Neuronal stem cell (in vitro differentiated cells): Measurements from ENCODE around the gene ETV2.
A peak's percentile ranks its signal among the peaks of the same experiment; 100 is the strongest.

Source experiments
- DNase-seq: peaks from one replicate; pipeline ENCODE4 v3.0.0-alpha.2; 2013; ENCODE audit warnings: low spot score
- H2AFZ ChIP-seq: one replicate; pipeline ENCODE4 v1.6.1; 2013; ENCODE audit warnings: mild to moderate bottlenecking, low read length, inconsistent platforms
- H2AK5ac ChIP-seq: 2 replicates; pipeline ENCODE4 v1.6.1; 2013; ENCODE audit warnings: low read depth, mild to moderate bottlenecking, inconsistent platforms, low read length, moderate library complexity, mixed read lengths
- H2BK120ac ChIP-seq: 2 replicates; pipeline ENCODE4 v1.6.1; 2013; ENCODE audit warnings: low read depth, mild to moderate bottlenecking, inconsistent platforms, low read length, moderate library complexity, mixed read lengths
- H2BK12ac ChIP-seq: one replicate; pipeline ENCODE4 v1.6.1; 2013; ENCODE audit warnings: low read length, inconsistent platforms
- H2BK15ac ChIP-seq: 2 replicates; pipeline ENCODE4 v1.6.1; 2013; ENCODE audit warnings: mild to moderate bottlenecking, low read length, inconsistent platforms, mixed read lengths
- H2BK5ac ChIP-seq: one replicate; pipeline ENCODE4 v1.6.1; 2013; ENCODE audit warnings: inconsistent platforms, mild to moderate bottlenecking, low read length, moderate library complexity
- H3K14ac ChIP-seq: one replicate; pipeline ENCODE4 v1.6.1; 2013; ENCODE audit warnings: low read length, inconsistent platforms
- H3K18ac ChIP-seq: 2 replicates; pipeline ENCODE4 v1.6.1; 2013; ENCODE audit warnings: low read length, inconsistent platforms
- H3K23ac ChIP-seq: 2 replicates; pipeline ENCODE4 v1.6.1; 2013; ENCODE audit warnings: low read depth, mild to moderate bottlenecking, mixed read lengths, low read length, inconsistent platforms; ENCODE audit not compliant: poor library complexity
- H3K27ac ChIP-seq: replicated peaks from 3 replicates; pipeline ENCODE4 v1.5.1; 2013; ENCODE audit warnings: low read length, inconsistent platforms
- H3K27me3 ChIP-seq, 3 experiments: 2 replicates each; pipeline ENCODE4 v1.6.1; 2013; ENCODE audit warnings: low read length in 3 of 3, mild to moderate bottlenecking in 2 of 3, inconsistent platforms in 1 of 3, low read depth in 1 of 3, mixed read lengths in 1 of 3, moderate library complexity in 1 of 3; ENCODE audit not compliant: control insufficient read depth in 3 of 3, insufficient read depth in 3 of 3
- H3K36me3 ChIP-seq, 2 donors: replicated peaks in 1 of 2; 2 replicates each; pipeline ENCODE4 v1.6.1; 2013; ENCODE audit warnings: low read length in 2 of 2; ENCODE audit not compliant: control insufficient read depth in 2 of 2, insufficient read depth in 2 of 2
- H3K4ac ChIP-seq: 2 replicates; pipeline ENCODE4 v1.6.1; 2013; ENCODE audit warnings: inconsistent platforms, mild to moderate bottlenecking, low read length, moderate library complexity
- H3K4me1 ChIP-seq, 2 donors: 1 replicate in 1 of 2; 2 replicates in 1 of 2; pipeline ENCODE4 v1.6.1; 2013; ENCODE audit warnings: low read length in 2 of 2, low read depth in 1 of 2; ENCODE audit not compliant: control insufficient read depth in 2 of 2, insufficient read depth in 1 of 2
- H3K4me2 ChIP-seq: one replicate; pipeline ENCODE4 v1.6.1; 2013; ENCODE audit warnings: mild to moderate bottlenecking, low read length, inconsistent platforms; ENCODE audit not compliant: insufficient read depth, poor library complexity, severe bottlenecking
- H3K4me3 ChIP-seq, 2 donors: 2 replicates each; pipeline ENCODE4 v1.5.1; 2013; ENCODE audit warnings: low read length in 2 of 2, mild to moderate bottlenecking in 2 of 2, inconsistent platforms in 1 of 2, moderate library complexity in 1 of 2
- H3K79me1 ChIP-seq: one replicate; pipeline ENCODE4 v1.6.1; 2013; ENCODE audit warnings: low read depth, mild to moderate bottlenecking, inconsistent platforms, low read length, moderate library complexity
- H3K9ac ChIP-seq: one replicate; pipeline ENCODE4 v1.6.1; 2013; ENCODE audit warnings: mild to moderate bottlenecking, low read depth, low read length, inconsistent platforms; ENCODE audit not compliant: poor library complexity
- H3K9me3 ChIP-seq, 2 donors: replicated peaks in 1 of 2; 2 replicates each; pipeline versions ENCODE3 to v1.6.1; 2013; ENCODE audit warnings: low read length in 2 of 2, mild to moderate bottlenecking in 2 of 2, inconsistent platforms in 1 of 2, low read depth in 1 of 2, mixed read lengths in 1 of 2, moderate library complexity in 1 of 2; ENCODE audit not compliant: control insufficient read depth in 2 of 2, insufficient read depth in 1 of 2
- H4K8ac ChIP-seq: one replicate; pipeline ENCODE4 v1.6.1; 2013; ENCODE audit warnings: low read depth, mild to moderate bottlenecking, inconsistent platforms, low read length, moderate library complexity
- H4K91ac ChIP-seq: one replicate; pipeline ENCODE4 v1.6.1; 2013; ENCODE audit warnings: low read length, low read depth, mild to moderate bottlenecking, inconsistent platforms; ENCODE audit not compliant: poor library complexity
- WGBS, 2 donors: extraction: QIAGEN DNeasy Blood & Tissue Kit; methylation state at CpG; one replicate each; pipeline ENCODE4 v1.1.7; 2013; ENCODE audit warnings: missing lambda C conversion rate in 2 of 2, mixed read lengths in 1 of 2; ENCODE audit not compliant: insufficient read length in 2 of 2, insufficient replicate concordance in 1 of 2; ENCODE audit errors: extremely low coverage in 2 of 2; 5-methylcytosine and 5-hydroxymethylcytosine counted together

The ETV2 gene

GRCh38 chr19:35607661-35608060 lies 33.9 kb upstream of the ETV2 start:
- Histone ChIP-seq H3K23ac (no peak overlapping the region), H3K4ac (no peak overlapping the region), H3K9me3 (peaks cover 0 to 3% of the 10 kb centered on the region in 2 donors), H2AFZ (no peak overlapping the region), H3K18ac (no peak overlapping the region), H2BK5ac (no peak overlapping the region), H3K4me1 (no peaks in the 10 kb centered on the region), H2BK120ac (no peak overlapping the region), H4K91ac (no peak overlapping the region), H3K27me3 (peaks cover 0 to 2% (median 0%) of the 10 kb centered on the region in 3 experiments), H3K14ac (no peak overlapping the region), H3K79me1 (peaks cover under 1% of the 10 kb centered on the region), H3K9ac (no peak overlapping the region), H3K4me2 (no peak overlapping the region), H4K8ac (no peak overlapping the region), H2BK12ac (no peak overlapping the region), H3K4me3 (no peak overlapping the region), H3K27ac (no peak overlapping the region), H2BK15ac (no peak overlapping the region), H2AK5ac (no peak overlapping the region), H3K36me3 (no peaks in the 10 kb centered on the region)
- DNase-seq, result no peak
- no CpG with 5 or more reads among the region's 3 CpGs for WGBS, 2 donors

DNA sequence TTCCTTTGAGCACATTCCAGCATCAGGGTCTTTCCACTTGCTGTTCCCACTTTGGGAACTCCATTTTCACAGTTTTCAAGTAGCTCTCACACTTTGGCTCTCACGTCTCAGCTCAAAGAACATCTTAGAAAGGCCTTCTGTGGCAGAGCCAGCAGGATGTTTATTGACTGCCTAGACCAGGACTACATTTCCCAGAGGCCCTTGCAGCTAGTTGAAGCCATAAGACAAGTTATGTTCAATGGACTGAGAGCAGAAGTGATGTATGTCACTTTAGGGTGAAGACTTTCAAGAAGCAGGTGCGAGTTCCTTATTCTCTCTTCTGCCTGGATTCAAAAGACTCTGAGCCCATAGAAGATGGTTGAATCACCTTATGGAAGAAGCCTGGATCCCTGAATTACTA lies 33.3 kb upstream of the ETV2 start:
- H2AFZ ChIP-seq, result no peak overlapping the region
- no peak overlapping the region for H3K14ac ChIP-seq
- no peak overlapping the region for H2BK5ac ChIP-seq
- WGBS, 2 donors, result no CpG with 5 or more reads among the region's 2 CpGs
- H3K36me3 ChIP-seq, result no peaks in the 10 kb centered on the region
- H4K8ac ChIP-seq, result no peak overlapping the region
- H3K4me2 ChIP-seq, result no peak overlapping the region
- no peak overlapping the region for H3K27ac ChIP-seq
- peaks cover 0 to 2% of the 10 kb centered on the region in 2 donors for H3K4me1 ChIP-seq
- DNase-seq, result no peak
- peaks cover 0 to 3% of the 10 kb centered on the region in 2 donors for H3K9me3 ChIP-seq
- H2BK12ac ChIP-seq, result no peak overlapping the region
- no peak overlapping the region for H4K91ac ChIP-seq
- H3K79me1 ChIP-seq, result peaks cover 4% of the 10 kb centered on the region
- H3K9ac ChIP-seq, result no peak overlapping the region
- no peak overlapping the region for H3K23ac ChIP-seq
- H2BK120ac ChIP-seq, result no peak overlapping the region
- no peak overlapping the region for H3K18ac ChIP-seq
- H2BK15ac ChIP-seq, result no peak overlapping the region
- H3K27me3 ChIP-seq, result peaks cover 0 to 2% (median 0%) of the 10 kb centered on the region in 3 experiments
- no peak overlapping the region for H2AK5ac ChIP-seq
- no peak overlapping the region for H3K4ac ChIP-seq
- H3K4me3 ChIP-seq, result no peak overlapping the region

DNA sequence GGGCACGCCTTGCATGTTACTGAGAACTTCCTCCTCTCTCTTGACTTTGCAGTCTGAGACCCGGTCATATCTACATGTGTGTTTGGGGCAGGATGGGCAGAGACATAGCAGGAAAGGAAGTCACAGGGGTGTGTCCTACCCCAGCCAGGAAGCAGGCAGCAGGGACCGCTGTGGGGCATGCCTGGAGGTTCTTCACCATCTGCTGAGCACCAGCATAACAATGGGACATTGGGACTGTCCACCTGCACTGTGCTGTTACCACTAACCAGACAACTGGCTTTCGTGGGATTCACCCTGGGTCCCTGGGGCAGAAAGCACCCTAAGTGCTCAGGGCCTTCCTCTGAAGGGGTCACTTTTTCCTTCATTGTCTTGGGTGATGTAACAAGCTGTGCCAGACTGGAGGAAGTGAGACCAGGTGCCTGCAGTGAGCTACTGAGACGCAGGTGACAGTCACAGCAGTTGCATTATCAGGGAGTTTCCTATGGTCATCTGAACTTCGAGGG lies 31.6 kb upstream of the ETV2 start:
- H2BK12ac ChIP-seq, result no peak overlapping the region
- H3K23ac ChIP-seq, result no peak overlapping the region
- no CpG with 5 or more reads among the region's 6 CpGs for WGBS, 2 donors
- peaks cover 0 to 3% of the 10 kb centered on the region in 2 donors for H3K9me3 ChIP-seq
- no peak overlapping the region for H3K18ac ChIP-seq
- H3K4me3 ChIP-seq, result no peak overlapping the region
- H3K4me2 ChIP-seq, result no peak overlapping the region
- no peak for DNase-seq
- peaks cover 4% of the 10 kb centered on the region for H3K79me1 ChIP-seq
- no peak overlapping the region for H3K9ac ChIP-seq
- H3K36me3 ChIP-seq, result peaks cover 3 to 11% of the 10 kb centered on the region in 2 donors
- H2BK120ac ChIP-seq, result no peak overlapping the region
- H2AK5ac ChIP-seq, result no peak overlapping the region
- no peak overlapping the region for H2BK5ac ChIP-seq
- no peak overlapping the region for H2BK15ac ChIP-seq
- no peak overlapping the region for H3K27ac ChIP-seq
- H3K14ac ChIP-seq, result no peak overlapping the region
- peaks cover 0 to 2% of the 10 kb centered on the region in 2 donors for H3K4me1 ChIP-seq
- H4K91ac ChIP-seq, result no peak overlapping the region
- no peaks in the 10 kb centered on the region for H3K27me3 ChIP-seq
- H2AFZ ChIP-seq, result no peak overlapping the region
- no peak overlapping the region for H3K4ac ChIP-seq
- H4K8ac ChIP-seq, result no peak overlapping the region

GRCh38 chr19:35612224-35612558 lies 29.4 kb upstream of the ETV2 start:
- Histone ChIP-seq H3K36me3 (peaks cover 15 to 28% of the 10 kb centered on the region in 2 donors), H2BK12ac (no peak overlapping the region), H3K27me3 (no peaks in the 10 kb centered on the region), H3K23ac (no peak overlapping the region), H3K4me1 (peaks cover 0 to 2% of the 10 kb centered on the region in 2 donors), H3K4ac (no peak overlapping the region), H3K4me3 (peak overlapping the region in 1 of 2 donors; percentile 88), H3K79me1 (peaks cover 4% of the 10 kb centered on the region), H3K9me3 (peaks cover 0 to 3% of the 10 kb centered on the region in 2 donors), H2BK120ac (no peak overlapping the region), H3K14ac (no peak overlapping the region), H4K8ac (no peak overlapping the region), H3K4me2 (no peak overlapping the region), H3K9ac (peak overlapping the region; percentile 54), H4K91ac (no peak overlapping the region), H3K27ac (no peak overlapping the region), H2BK15ac (no peak overlapping the region), H2BK5ac (no peak overlapping the region), H3K18ac (no peak overlapping the region), H2AK5ac (no peak overlapping the region), H2AFZ (peak overlapping the region; percentile 96)
- DNase-seq, result peak; percentile 9
- WGBS, 2 donors, result no CpG with 5 or more reads among the region's 9 CpGs
